ENCODE results near the gene HNRNPF.
"Not testable (repeated sequence)": the region's sequence is repeated elsewhere in the genome, so short reads cannot be mapped to it uniquely, and the experiment has no call there.

GRCh38 chr10:43421944-43422343, 13.0 kb upstream of the HNRNPF start:
- TF ChIP-seq CTCF (IDR thresholded peaks at IDR 0.05; ENCODE audit: low read depth, low read length, poor library complexity, severe bottlenecking); EZH2phosphoT487 (IDR thresholded peaks at IDR 0.05; ENCODE audit: borderline replicate concordance, low read length): not testable (repeated sequence)

Data from DOHH2 (cell line).